Neural crest cell (in vitro differentiated cells): ENCODE results near the gene CHAMP1. TPM values are rescaled to one million over a fixed set of nuclear protein-coding genes. Genes with fewer than 3 reads are reported as not detected.

ENCODE experiments used
- DNase-seq: peaks from one replicate; pipeline ENCODE4 v3.0.0; 2021; ENCODE audit warnings: low read depth, mixed read lengths, low spot score
- H3K27ac Mint-ChIP-seq: one replicate; pipeline ENCODE4 v1.8.0; 2021; ENCODE audit warnings: mild to moderate bottlenecking, mixed read lengths; ENCODE audit not compliant: unreplicated experiment
- H3K27me3 Mint-ChIP-seq: 2 replicates; pipeline ENCODE4 v1.8.0; 2021; ENCODE audit warnings: low read depth, mild to moderate bottlenecking, mixed read lengths
- H3K36me3 Mint-ChIP-seq: 2 replicates; pipeline ENCODE4 v1.8.0; 2021; ENCODE audit warnings: low read depth, mild to moderate bottlenecking, mixed read lengths
- H3K4me1 Mint-ChIP-seq: 2 replicates; pipeline ENCODE4 v1.8.0; 2021; ENCODE audit warnings: mixed read lengths
- H3K4me3 Mint-ChIP-seq: one replicate; pipeline ENCODE4 v1.8.0; 2021; ENCODE audit warnings: mild to moderate bottlenecking, mixed read lengths
- H3K9me3 Mint-ChIP-seq: 2 replicates; pipeline ENCODE4 v1.8.0; 2021; ENCODE audit warnings: mixed read lengths
- CTCF ChIP-seq: fragments of 200-600 bp; sonication (generic); conservative IDR thresholded peaks from 2 replicates; pipeline ENCODE4 v1.5.0; 2021; ENCODE audit warnings: antibody characterized with exemption, mild to moderate bottlenecking
- total RNA-seq: library from RNA; stranded (reverse); gene quantifications from 2 replicates; pipeline ENCODE4 v1.2.1, GENCODE V29; 2021

Gene CHAMP1
- total RNA-seq, 1 donor from 2014 or later: 63.9 TPM

- no peak overlapping the region for H3K4me3 Mint-ChIP-seq
- H3K27me3 Mint-ChIP-seq: no peaks in the 10 kb centered on the region
- no peaks in the 10 kb centered on the region for H3K9me3 Mint-ChIP-seq
- TF ChIP-seq CTCF: no peak
- no peaks in the 10 kb centered on the region for H3K4me1 Mint-ChIP-seq
- no peak overlapping the region for H3K27ac Mint-ChIP-seq
- DNase-seq: no peak
- peaks cover 14% of the 10 kb centered on the region for H3K36me3 Mint-ChIP-seq
These were observed 15.4 kb upstream of the CHAMP1 start for GRCh38 chr13:114298866-114299265.

- DNase-seq: no peak
- no peak for TF ChIP-seq CTCF
- no peaks in the 10 kb centered on the region for H3K4me1 Mint-ChIP-seq
- H3K27ac Mint-ChIP-seq: no peak overlapping the region
- H3K4me3 Mint-ChIP-seq: no peak overlapping the region
- no peaks in the 10 kb centered on the region for H3K9me3 Mint-ChIP-seq
- no peaks in the 10 kb centered on the region for H3K27me3 Mint-ChIP-seq
- H3K36me3 Mint-ChIP-seq: peaks cover 14% of the 10 kb centered on the region
These were observed 14.5 kb upstream of the CHAMP1 start for GRCh38 chr13:114299604-114300305.

GRCh38 chr13:114303700-114304327 is 10.5 kb upstream of the CHAMP1 start:
- no peak overlapping the region for H3K4me3 Mint-ChIP-seq
- no peaks in the 10 kb centered on the region for H3K4me1 Mint-ChIP-seq
- no peak for DNase-seq
- peaks cover 11% of the 10 kb centered on the region for H3K36me3 Mint-ChIP-seq
- H3K27me3 Mint-ChIP-seq: no peaks in the 10 kb centered on the region
- H3K27ac Mint-ChIP-seq: no peak overlapping the region
- TF ChIP-seq CTCF: no peak
- no peaks in the 10 kb centered on the region for H3K9me3 Mint-ChIP-seq

GRCh38 chr13:114304346-114305034 is 9.8 kb upstream of the CHAMP1 start:
- Mint-ChIP-seq H3K27me3 (no peaks in the 10 kb centered on the region), H3K9me3 (no peaks in the 10 kb centered on the region), H3K4me3 (no peak overlapping the region), H3K36me3 (peaks cover 10% of the 10 kb centered on the region), H3K4me1 (no peaks in the 10 kb centered on the region), H3K27ac (no peak overlapping the region)
- DNase-seq: no peak
- no peak for TF ChIP-seq CTCF

GRCh38 chr13:114309086-114309485 is 5.2 kb upstream of the CHAMP1 start:
- Mint-ChIP-seq H3K36me3 (peaks cover 9% of the 10 kb centered on the region), H3K27ac (no peak overlapping the region)

More at GRCh38 chr13:114309086-114309485, 5.2 kb upstream of the CHAMP1 start:
- H3K27me3 Mint-ChIP-seq: no peaks in the 10 kb centered on the region
- H3K9me3 Mint-ChIP-seq: no peaks in the 10 kb centered on the region
- peak overlapping the region; percentile 4 for H3K4me3 Mint-ChIP-seq
- DNase-seq: no peak
- no peak for TF ChIP-seq CTCF
- peaks cover 13% of the 10 kb centered on the region for H3K4me1 Mint-ChIP-seq
